Neural progenitor cell (in vitro differentiated cells): ENCODE measurements around the gene MARCHF3.

Experiments
- EZH2 ChIP-seq: fragments of 200-600 bp; sonication (generic); IDR thresholded peaks from 2 replicates; pipeline ENCODE4 v1.6.1; 2017; ENCODE audit warnings: antibody characterized with exemption, mild to moderate bottlenecking, moderate library complexity
- EZH2phosphoT487 ChIP-seq: fragments of 200-600 bp; sonication (generic); IDR thresholded peaks from 2 replicates; pipeline ENCODE4 v1.6.1; 2017; ENCODE audit warnings: antibody characterized with exemption
- TF ChIP-seq, protein P1 (sequence below): fragments of 200-600 bp; sonication (generic); IDR thresholded peaks from 2 replicates; pipeline ENCODE4 v1.5.1; 2017; ENCODE audit warnings: antibody characterized with exemption, mild to moderate bottlenecking

- TF ChIP-seq, protein P1, sequence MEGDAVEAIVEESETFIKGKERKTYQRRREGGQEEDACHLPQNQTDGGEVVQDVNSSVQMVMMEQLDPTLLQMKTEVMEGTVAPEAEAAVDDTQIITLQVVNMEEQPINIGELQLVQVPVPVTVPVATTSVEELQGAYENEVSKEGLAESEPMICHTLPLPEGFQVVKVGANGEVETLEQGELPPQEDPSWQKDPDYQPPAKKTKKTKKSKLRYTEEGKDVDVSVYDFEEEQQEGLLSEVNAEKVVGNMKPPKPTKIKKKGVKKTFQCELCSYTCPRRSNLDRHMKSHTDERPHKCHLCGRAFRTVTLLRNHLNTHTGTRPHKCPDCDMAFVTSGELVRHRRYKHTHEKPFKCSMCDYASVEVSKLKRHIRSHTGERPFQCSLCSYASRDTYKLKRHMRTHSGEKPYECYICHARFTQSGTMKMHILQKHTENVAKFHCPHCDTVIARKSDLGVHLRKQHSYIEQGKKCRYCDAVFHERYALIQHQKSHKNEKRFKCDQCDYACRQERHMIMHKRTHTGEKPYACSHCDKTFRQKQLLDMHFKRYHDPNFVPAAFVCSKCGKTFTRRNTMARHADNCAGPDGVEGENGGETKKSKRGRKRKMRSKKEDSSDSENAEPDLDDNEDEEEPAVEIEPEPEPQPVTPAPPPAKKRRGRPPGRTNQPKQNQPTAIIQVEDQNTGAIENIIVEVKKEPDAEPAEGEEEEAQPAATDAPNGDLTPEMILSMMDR, result no peak
- TF ChIP-seq EZH2, result no peak
- no peak for TF ChIP-seq EZH2phosphoT487
Observed at GRCh38 chr5:127027539-127027938, 2.8 kb downstream of the MARCHF3 start.
